Ammon's horn (tissue), 1 donor: ENCODE data around the gene ADPRM.
"Not testable (repeated sequence)": the region's sequence is repeated elsewhere in the genome, so short reads cannot be mapped to it uniquely, and the experiment has no call there.

Experiments used
- DNase-seq: peaks from one replicate; pipeline ENCODE4 v3.0.0-alpha.2; 2016; ENCODE audit warnings: low spot score

The ADPRM gene

DNA sequence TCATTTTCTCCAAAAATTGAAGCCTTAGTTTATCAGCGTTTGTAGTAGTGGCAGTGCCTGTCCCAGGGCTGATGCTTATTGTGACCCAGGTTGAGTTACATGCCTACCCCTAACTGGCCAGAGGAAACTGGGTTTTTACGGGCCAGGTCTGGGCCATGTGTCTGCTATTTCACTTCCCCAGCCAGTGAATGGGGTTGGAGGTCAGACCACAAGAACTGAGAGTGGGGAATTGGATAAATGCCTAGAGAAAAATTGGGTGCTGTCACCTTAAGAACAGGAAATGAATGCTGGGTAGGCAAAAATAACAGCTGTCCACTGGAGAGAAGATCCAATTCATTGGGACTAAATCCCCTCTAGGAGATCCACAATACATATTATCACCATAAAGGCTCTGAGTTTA, 5.2 kb downstream of the ADPRM start:
- DNase-seq = no peak

GRCh38 chr17:10705727-10706126, 8.3 kb downstream of the ADPRM start:
- DNase-seq = no peak

DNA sequence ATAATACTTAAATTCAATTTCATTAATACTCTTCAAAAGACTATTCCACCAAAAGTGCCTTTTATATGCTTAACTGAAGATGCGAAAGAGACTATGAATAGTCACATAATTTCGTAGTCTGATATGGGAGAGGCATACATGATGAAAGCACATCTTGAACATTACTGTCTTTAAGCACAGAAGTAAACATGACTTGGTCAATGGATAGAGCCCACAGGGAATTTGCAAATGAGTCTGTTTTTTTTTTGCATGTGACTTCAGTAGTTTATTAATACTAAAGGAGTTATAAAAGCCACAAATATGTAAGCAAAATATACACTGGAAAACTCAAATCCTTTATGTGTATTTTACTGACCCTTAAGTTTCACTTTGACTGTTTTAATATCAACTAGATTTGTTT, 15.9 kb downstream of the ADPRM start:
- no peak for DNase-seq

- no peak for DNase-seq
These were observed 18.8 kb downstream of the ADPRM start for GRCh38 chr17:10716218-10716617.

GRCh38 chr17:10718547-10718946, 21.2 kb downstream of the ADPRM start:
- no peak for DNase-seq

DNA sequence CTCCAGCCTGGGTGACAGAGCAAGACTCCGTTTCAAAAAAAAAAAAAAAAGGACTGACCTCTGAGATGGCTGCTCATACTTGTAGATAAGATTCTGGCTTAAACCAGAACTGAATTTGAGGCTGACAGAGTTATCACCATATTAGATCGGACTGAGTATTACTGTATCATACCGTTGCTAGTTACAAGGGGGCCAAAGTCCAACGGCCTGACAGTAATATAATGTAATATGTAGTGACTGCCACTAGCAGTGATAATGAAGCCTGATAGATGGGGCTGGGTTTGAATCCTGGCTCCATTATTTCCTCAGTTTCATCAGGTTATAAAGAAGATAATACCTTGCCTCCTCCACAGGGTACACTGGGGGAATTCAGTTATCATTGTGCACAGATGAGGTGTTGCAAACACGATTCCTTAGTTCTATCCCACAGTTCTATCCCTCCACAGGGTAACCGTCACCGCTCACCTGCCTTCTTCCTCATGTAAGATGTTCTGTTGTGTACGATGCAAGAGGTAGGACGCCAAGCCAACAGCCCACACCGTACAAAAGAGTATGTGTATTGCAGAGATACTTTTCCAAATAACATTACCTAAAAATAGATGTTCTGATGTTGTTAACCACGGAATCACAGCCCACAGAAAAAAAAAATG, 27.3 kb downstream of the ADPRM start:
- DNase-seq = no peak

DNA sequence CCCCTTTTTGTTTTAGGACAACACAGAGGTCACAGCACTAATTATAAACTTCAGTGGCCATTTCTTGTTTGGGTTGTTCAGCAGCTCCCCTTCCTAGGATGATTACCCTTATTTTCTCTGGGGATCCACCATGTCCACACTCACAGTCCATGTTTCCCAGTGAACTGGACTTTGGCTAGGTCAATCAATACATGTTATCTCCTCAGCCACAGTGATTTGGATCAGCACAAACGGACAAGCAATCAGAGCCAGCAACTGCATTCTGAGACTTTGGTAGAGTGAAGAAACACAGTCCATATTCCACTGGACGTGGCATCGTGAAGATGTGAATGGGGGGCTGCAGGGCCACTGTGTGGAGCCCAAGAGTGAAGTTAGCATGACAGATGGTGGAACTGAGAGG, 27.9 kb downstream of the ADPRM start:
- DNase-seq = no peak

- DNase-seq = no peak
These were observed 28.8 kb downstream of the ADPRM start for GRCh38 chr17:10726196-10726595.

GRCh38 chr17:10727192-10727591, 29.8 kb downstream of the ADPRM start:
- no peak for DNase-seq

GRCh38 chr17:10728331-10728892, 31.0 kb downstream of the ADPRM start:
- DNase-seq = no peak

GRCh38 chr17:10729334-10730193, 32.2 kb downstream of the ADPRM start, which contains the start of gene TMEM220:
TSS of gene TMEM220 (minus strand) at chr17:10730023. CDS start at chr17:10729851, 172 bp downstream.
- DNase-seq = peak; percentile 76

DNA sequence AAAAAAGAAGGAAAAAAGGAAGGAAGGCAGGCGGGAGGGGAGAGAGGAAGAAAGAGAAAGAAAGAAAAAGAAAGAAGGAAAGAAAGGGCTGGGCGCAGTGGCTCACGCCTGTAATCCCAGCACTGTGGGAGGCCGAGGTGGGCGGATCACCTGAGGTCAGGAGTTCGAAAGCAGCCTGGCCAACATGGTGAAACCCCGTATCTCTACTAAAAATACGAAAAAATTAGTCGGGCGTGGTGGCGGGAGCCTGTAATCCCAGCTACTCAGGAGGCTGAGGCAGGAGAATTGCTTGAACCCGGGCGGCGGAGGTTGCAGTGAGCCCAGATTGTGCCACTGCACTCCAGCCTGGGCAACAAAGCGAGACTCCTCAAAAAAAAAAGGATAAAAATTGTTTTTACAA, 32.9 kb downstream of the ADPRM start:
- not testable (repeated sequence) for DNase-seq

- DNase-seq = no peak
These were observed 34.0 kb downstream of the ADPRM start for GRCh38 chr17:10731408-10731879.

GRCh38 chr17:10732121-10732520, 34.7 kb downstream of the ADPRM start:
- DNase-seq = not testable (repeated sequence)

DNA sequence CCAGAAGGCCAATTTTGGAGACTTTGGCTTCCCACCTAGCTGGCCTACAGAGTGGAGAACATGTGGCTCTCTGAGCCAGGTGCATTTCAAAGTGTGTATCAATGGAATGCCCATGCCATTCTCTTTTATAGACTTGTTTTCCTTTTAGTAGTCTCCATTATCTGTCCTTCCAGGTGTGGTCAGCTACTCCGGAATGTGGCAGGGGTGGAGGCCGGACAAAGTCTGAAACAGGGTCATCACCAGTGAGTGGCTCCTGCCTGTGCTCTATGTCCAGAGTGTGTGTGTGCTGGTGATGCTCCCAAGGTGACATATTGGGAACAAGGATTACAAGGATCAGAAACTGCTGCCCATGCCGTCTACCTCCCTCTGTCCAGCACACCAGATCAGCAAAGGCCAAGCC, 36.3 kb downstream of the ADPRM start:
- no peak for DNase-seq

DNA sequence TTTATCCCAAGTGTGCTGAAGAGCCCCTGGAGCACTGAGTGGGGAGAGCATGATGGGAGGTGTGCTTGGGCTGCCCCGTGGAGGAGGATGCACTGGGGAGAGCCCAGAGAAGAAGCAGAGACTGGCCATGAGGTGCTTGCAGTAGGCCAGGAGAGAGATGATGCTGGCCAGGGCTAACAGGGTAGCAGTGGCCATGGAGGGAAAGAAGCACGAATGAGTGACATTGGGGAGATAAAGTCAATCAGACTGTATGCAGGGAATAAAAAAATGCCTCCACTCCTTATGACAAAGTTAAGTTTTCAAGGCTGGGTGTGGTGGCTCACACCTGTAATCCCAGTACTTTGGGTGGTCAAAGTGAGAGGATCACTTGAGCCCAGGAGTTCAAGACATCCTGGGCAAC, 37.9 kb downstream of the ADPRM start:
- no peak for DNase-seq

- no peak for DNase-seq
These were observed 38.4 kb downstream of the ADPRM start for GRCh38 chr17:10735821-10736220.

GRCh38 chr17:10737168-10737622, 39.8 kb downstream of the ADPRM start:
- DNase-seq = peak; percentile 83

DNA sequence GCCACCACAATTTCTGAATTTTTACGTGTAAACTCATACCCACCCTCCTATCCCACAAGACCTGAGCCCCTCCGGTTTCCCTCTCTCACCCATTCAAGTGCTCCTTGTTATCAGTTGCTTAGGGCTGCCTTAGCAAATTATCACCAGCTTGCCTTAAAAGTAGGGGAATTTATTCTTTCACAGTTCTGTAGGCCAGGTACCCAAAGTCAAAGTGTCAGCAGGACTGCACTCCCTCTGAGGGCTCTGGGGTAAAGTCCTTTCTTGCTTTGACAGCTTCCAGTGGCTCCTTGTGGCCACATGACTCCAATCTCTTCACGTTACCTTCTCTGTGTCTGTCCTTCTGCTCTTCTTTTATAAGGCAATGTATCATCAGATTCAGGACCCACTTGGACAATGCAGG, 40.3 kb downstream of the ADPRM start:
- DNase-seq = no peak

DNA sequence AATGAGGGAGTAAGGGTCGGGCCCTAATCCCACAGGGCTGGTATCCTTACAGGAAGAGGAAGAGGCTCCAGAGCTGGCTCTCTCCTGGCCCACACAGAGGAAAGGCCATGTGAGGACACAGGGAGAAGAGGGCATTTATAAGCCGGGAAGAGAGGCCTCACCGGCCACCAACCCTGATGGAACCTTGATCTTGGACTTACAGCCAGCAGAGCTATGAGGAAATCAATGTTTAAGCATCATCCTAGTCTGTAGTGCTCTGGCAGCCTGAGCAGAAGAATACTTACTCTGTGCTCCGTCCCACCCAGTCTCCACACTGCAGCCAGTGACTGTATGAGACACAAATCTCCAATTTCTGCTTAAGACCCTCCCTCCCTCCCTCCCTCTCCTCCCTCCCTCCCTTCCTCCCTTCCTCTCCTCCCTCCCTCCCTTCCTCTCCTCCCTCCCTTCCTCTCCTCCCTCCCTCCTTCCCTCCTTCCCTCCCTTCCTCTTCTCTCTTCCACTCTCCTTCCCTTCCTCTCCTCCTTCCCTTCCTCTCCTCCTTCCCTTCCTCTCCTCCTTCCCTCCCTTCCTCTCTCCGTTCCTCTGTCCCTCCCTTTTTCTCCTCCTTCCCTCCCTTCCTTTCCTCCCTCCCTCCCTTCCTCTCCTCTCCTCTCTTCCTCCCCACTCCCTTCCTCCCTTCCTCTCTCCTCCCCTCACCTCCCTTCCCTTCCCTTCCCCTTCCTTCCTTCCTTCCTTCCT, 41.3 kb downstream of the ADPRM start:
- no peak for DNase-seq

GRCh38 chr17:10739386-10739785, 42.0 kb downstream of the ADPRM start:
- DNase-seq = no peak
